Rectal smooth muscle tissue (tissue), 1 donor: Measurements from ENCODE around the gene CST7.
"Not testable (repeated sequence)": the region's sequence is repeated elsewhere in the genome, so short reads cannot be mapped to it uniquely, and the experiment has no call there.

Experiments
- H3K27ac ChIP-seq: one replicate; pipeline ENCODE4 v1.7.0; 2013; ENCODE audit warnings: low read depth, low read length, inconsistent platforms
- H3K27me3 ChIP-seq: one replicate; pipeline ENCODE4 v1.7.0; 2013; ENCODE audit warnings: low read length; ENCODE audit not compliant: control insufficient read depth, insufficient read depth
- H3K36me3 ChIP-seq: one replicate; pipeline ENCODE4 v1.7.0; 2013; ENCODE audit warnings: low read length; ENCODE audit not compliant: control insufficient read depth, insufficient read depth
- H3K4me1 ChIP-seq: one replicate; pipeline ENCODE4 v1.7.0; 2013; ENCODE audit warnings: low read length; ENCODE audit not compliant: control insufficient read depth, insufficient read depth
- H3K4me3 ChIP-seq: one replicate; pipeline ENCODE4 v1.7.0; 2013; ENCODE audit warnings: low read length
- H3K9ac ChIP-seq: one replicate; pipeline ENCODE4 v1.7.0; 2013; ENCODE audit warnings: low read length

The CST7 gene

DNA sequence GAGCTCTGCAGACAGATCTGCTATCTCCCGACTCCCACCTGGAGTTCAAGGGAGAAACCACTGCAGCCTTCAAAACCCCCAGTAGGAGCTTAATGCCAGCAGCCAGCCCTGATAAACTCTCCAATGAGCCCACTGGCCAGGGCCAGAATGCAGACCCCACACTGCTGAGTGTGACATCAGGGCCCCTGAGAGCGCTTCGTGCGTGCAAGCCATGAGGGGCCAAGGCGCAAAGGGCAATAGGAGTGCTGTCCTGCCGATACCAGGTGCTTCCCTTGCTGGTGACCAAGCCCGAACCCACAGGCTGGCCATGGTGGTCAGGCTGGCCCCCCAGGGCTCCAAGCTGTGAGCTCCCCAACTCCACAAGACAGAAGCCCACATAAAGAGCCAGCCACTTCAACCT lies 33.2 kb upstream of the CST7 start:
- Histone ChIP-seq H3K27me3 (no peaks in the 10 kb centered on the region), H3K9ac (no peak overlapping the region), H3K4me3 (no peak overlapping the region), H3K27ac (no peak overlapping the region), H3K4me1 (no peaks in the 10 kb centered on the region), H3K36me3 (no peaks in the 10 kb centered on the region)

DNA sequence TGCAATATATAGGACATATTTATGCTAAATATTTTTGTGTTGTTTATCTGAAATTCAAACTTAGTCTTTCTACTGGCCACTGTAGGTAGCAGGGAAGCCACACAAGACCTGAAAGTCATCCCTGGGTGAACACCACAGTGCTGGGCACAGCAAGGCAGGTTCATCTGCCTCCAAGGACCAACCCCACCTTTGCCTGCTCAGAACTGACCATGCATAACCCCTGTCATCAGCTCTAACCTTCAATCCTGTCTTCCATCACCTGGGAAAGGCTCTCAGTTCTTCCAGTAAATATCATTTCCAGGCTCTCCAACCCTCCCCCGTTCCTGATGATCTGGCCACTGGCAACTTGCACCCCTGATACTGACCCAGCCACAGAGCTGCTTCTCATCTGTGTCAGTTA lies 32.7 kb upstream of the CST7 start:
- Histone ChIP-seq H3K9ac (no peak overlapping the region), H3K4me1 (no peaks in the 10 kb centered on the region), H3K36me3 (no peaks in the 10 kb centered on the region), H3K4me3 (no peak overlapping the region), H3K27me3 (no peaks in the 10 kb centered on the region), H3K27ac (no peak overlapping the region)

- Histone ChIP-seq H3K4me3 (no peak overlapping the region), H3K9ac (no peak overlapping the region), H3K36me3 (no peaks in the 10 kb centered on the region), H3K27ac (no peak overlapping the region), H3K27me3 (no peaks in the 10 kb centered on the region), H3K4me1 (no peaks in the 10 kb centered on the region)
Measured at GRCh38 chr20:24917056-24917455, 32.0 kb upstream of the CST7 start.

GRCh38 chr20:24917797-24918578 lies 31.1 kb upstream of the CST7 start:
- Histone ChIP-seq H3K4me1 (no peaks in the 10 kb centered on the region), H3K4me3 (no peak overlapping the region), H3K9ac (no peak overlapping the region), H3K27ac (no peak overlapping the region), H3K36me3 (no peaks in the 10 kb centered on the region), H3K27me3 (no peaks in the 10 kb centered on the region)

DNA sequence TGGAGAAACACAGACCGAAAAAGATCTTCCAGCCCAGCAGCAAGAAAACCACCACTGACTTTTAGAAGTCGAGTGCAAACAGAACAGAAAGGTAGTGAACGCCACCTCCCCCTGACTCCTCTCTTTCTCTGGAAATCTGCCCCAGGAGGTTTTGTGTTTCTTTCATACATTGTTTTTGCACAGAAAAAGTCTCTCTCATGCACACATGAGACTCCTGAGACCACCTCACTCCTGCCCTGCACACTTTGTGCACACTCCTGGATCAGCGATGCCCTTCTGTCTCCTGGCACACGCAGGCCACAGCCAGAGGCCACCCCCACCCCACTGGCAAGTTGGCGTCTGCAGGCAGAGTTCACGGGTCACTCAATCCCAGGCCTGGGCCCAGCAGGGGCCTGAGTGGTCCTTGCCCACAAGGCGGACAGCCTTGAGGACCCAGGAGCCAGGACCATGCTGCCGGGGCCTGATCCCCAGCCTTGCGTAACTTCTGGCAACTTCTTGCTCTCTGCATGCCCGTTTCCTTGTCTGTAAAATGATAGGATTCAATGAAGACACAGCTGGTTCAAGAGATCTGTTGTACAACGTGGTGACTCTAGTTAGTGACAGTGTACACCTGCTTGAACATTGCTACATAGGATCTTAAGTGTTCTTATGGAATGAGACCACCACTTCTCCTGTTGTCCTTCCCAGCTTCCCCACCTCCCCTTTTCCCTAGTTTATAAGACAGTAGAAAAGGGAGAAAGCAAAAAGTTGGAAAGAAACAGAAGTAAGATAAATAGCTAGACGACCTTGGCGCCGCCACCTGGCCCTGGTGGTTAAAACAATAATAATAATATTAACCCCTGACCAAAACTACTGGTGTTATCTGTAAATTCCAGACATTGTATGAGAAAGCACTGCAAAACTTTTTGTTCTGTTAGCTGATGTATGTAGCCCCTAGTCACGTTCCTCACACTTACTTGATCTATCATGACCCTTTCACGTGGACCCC lies 30.2 kb upstream of the CST7 start:
- Histone ChIP-seq H3K9ac (no peak overlapping the region), H3K4me3 (no peak overlapping the region), H3K36me3 (no peaks in the 10 kb centered on the region)

GRCh38 chr20:24919665-24920064 lies 29.4 kb upstream of the CST7 start:
- H3K4me3 ChIP-seq, H3K4me1 ChIP-seq, H3K9ac ChIP-seq, H3K27me3 ChIP-seq, H3K36me3 ChIP-seq, H3K27ac ChIP-seq: not testable (repeated sequence)

More for the DNA sequence above, 30.2 kb upstream of the CST7 start:
- Histone ChIP-seq H3K27ac (no peak overlapping the region), H3K27me3 (no peaks in the 10 kb centered on the region), H3K4me1 (no peaks in the 10 kb centered on the region)

- H3K36me3 ChIP-seq, H3K4me3 ChIP-seq, H3K27me3 ChIP-seq, H3K27ac ChIP-seq, H3K9ac ChIP-seq, H3K4me1 ChIP-seq: not testable (repeated sequence)
Measured at GRCh38 chr20:24920706-24921105, 28.4 kb upstream of the CST7 start.

DNA sequence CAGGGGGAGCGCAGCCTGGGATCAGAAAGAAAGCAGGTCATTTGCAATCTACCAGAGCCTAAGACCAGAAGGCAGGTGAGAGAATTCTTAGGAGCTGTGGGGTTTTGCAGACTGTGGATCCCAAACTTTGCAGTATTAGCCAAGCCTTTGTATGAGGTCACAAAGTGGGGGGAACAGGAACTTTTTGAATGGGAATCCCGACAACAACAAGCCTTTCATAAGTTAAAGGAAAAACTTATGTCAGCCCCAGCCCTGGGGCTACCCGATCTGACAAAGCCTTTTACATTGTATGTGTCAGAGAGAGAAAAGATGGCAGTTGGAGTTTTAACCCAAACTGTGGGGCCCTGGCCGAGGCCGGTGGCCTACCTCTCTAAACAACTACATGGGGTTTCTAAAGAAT lies 19.8 kb upstream of the CST7 start:
- not testable (repeated sequence) for H3K4me3 ChIP-seq, H3K27ac ChIP-seq

GRCh38 chr20:24929867-24930723 lies 19.0 kb upstream of the CST7 start:
- H3K36me3 ChIP-seq, H3K4me3 ChIP-seq, H3K9ac ChIP-seq, H3K4me1 ChIP-seq, H3K27me3 ChIP-seq, H3K27ac ChIP-seq: not testable (repeated sequence)

More for the DNA sequence above, 19.8 kb upstream of the CST7 start:
- not testable (repeated sequence) for H3K36me3 ChIP-seq, H3K4me1 ChIP-seq, H3K27me3 ChIP-seq, H3K9ac ChIP-seq

DNA sequence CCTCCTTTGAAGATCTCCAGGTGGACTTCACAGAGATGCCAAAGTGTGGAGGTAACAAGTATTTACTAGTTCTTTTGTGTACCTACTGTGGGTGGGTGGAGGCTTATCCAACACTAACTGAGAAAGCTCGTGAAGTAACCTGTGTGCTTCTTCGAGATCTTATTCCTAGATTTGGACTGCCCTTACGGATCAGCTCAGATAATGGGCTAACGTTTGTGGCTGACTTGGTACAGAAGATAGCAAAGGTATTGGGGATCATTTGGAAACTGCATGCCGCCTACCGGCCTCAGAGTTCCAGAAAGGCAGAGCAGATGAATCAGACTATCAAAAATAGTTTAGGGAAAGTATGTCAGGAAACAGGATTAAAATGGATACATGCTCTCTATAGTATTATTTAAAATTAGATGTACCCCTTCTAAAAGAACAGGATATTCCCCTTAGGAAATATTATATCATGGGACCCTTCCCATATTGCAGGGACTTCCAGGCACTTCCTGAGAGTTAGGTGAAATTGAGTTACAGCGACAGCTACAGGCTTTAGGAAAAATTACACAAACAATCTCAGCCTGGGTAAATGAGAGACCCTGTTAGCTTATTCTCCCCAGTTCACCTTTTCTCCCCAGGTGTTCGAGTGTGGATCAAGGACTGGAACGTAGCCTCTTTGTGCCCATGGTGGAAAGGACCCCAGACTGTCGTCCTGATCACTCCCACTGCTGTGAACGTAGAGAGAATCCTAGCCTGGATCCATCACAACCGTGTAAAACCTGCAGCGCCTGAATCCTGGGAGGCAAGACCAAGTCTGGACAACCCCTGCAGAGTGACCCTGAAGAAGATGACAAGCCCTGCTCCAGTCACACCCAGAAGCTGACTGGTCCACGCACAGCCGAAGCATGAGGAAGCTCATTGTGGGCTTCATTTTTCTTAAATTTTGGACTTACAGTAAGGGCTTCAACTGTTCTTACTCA lies 18.1 kb upstream of the CST7 start:
- H3K4me3 ChIP-seq, H3K27ac ChIP-seq, H3K36me3 ChIP-seq, H3K27me3 ChIP-seq, H3K4me1 ChIP-seq, H3K9ac ChIP-seq: not testable (repeated sequence)

DNA sequence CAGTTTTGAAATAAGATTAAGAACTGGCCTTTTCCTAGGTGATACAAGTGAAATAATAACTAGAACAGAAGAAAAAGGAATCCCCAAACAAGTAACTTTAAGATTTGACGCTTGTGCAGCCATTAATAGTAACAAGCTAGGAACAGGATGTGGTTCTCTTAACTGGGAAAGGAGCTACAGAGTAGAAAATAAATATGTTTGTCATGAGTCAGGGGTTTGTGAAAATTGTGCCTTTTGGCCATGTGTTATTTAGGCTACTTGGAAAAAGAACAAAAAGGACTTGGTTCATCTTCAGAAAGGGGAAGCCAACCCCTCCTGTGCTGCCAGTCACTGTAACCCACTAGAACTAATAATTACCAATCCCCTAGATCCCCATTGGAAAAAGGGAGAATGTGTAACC lies 17.2 kb upstream of the CST7 start:
- not testable (repeated sequence) for H3K4me3 ChIP-seq, H3K27ac ChIP-seq

More for the DNA sequence above, 17.2 kb upstream of the CST7 start:
- H3K4me1 ChIP-seq, H3K9ac ChIP-seq, H3K36me3 ChIP-seq, H3K27me3 ChIP-seq: not testable (repeated sequence)
